Activated naive CD8-positive, alpha-beta T cell treated with anti-CD3 and anti-CD28 coated beads, Interleukin-2, amount 10 ng/mL, durations not matched to agents 7 days and 5 days (primary cell): Measurements from ENCODE around the gene MAB21L3. TPM values are rescaled to one million over a fixed set of nuclear protein-coding genes. Genes with fewer than 3 reads are reported as not detected.
A peak's percentile ranks its signal among the peaks of the same experiment; 100 is the strongest.
"Not testable (repeated sequence)": the region's sequence is repeated elsewhere in the genome, so short reads cannot be mapped to it uniquely, and the experiment has no call there.

Source experiments
- ATAC-seq: fragments of 150-1000 bp; cut with Tn5 transposase; one replicate; pipeline ENCODE4 v1.10.0; 2021; ENCODE audit warnings: low read depth, moderate library complexity
- POLR2A ChIA-PET: fragments of 350-600 bp; sonication (Branson Sonifier 250); formaldehyde crosslinking; loops from one replicate; lab custom pipeline; 2021; ENCODE audit warnings: antibody characterized with exemption; lab: Charles Lee
- DNase-seq: peaks from one replicate; pipeline ENCODE4 v3.0.0; 2021
- H3K27ac Mint-ChIP-seq: one replicate; pipeline ENCODE4 v1.8.0; 2022; ENCODE audit warnings: mild to moderate bottlenecking, mixed read lengths
- H3K27me3 Mint-ChIP-seq: one replicate; pipeline ENCODE4 v1.8.0; 2022; ENCODE audit warnings: mild to moderate bottlenecking, moderate library complexity, mixed read lengths
- H3K36me3 Mint-ChIP-seq: one replicate; pipeline ENCODE4 v1.8.0; 2021; ENCODE audit warnings: mild to moderate bottlenecking, mixed read lengths
- H3K4me1 Mint-ChIP-seq: one replicate; pipeline ENCODE4 v1.8.0; 2021; ENCODE audit warnings: mixed read lengths
- H3K4me3 Mint-ChIP-seq: one replicate; pipeline ENCODE4 v1.8.0; 2022; ENCODE audit warnings: mild to moderate bottlenecking, moderate library complexity, mixed read lengths
- H3K9me3 Mint-ChIP-seq: one replicate; pipeline ENCODE4 v1.8.0; 2021; ENCODE audit warnings: mixed read lengths
- total RNA-seq, 2 experiments: library from RNA; stranded (reverse); gene quantifications; one replicate each; pipeline ENCODE4 v1.2.3, GENCODE V29; 2021

The MAB21L3 gene
- total RNA-seq, 2 experiments from 2014 or later: not detected

- ATAC-seq: no peak
- Mint-ChIP-seq H3K27ac (no peak overlapping the region), H3K4me3 (no peak overlapping the region), H3K4me1 (peaks cover 19% of the 10 kb centered on the region), H3K27me3 (no peaks in the 10 kb centered on the region), H3K9me3 (no peaks in the 10 kb centered on the region), H3K36me3 (no peaks in the 10 kb centered on the region)
- POLR2A ChIA-PET: no interaction called here
- no peak for DNase-seq
Measured at GRCh38 chr1:116131866-116132605, 20.8 kb downstream of the MAB21L3 start.

- no peak for DNase-seq
- Mint-ChIP-seq H3K9me3 (no peaks in the 10 kb centered on the region), H3K4me1 (peaks cover 7% of the 10 kb centered on the region), H3K36me3 (no peaks in the 10 kb centered on the region), H3K4me3 (no peak overlapping the region), H3K27ac (no peak overlapping the region), H3K27me3 (no peaks in the 10 kb centered on the region)
- POLR2A ChIA-PET: no interaction called here
- ATAC-seq: no peak
Measured at GRCh38 chr1:116133696-116134475, 22.7 kb downstream of the MAB21L3 start.

GRCh38 chr1:116134476-116134773 lies 23.2 kb downstream of the MAB21L3 start:
- no peak for ATAC-seq

GRCh38 chr1:116138277-116138792 lies 27.1 kb downstream of the MAB21L3 start:
- POLR2A ChIA-PET: interaction anchor here (0.6 to 2.9 kb wide), 4 partner anchors 26 to 629 kb away, joined by 3 to 28 read pairs (median 13); no protein-coding TSS in a partner anchor
- DNase-seq: no peak
- H3K27ac Mint-ChIP-seq: no peak overlapping the region

More at GRCh38 chr1:116134476-116134773, 23.2 kb downstream of the MAB21L3 start:
- Mint-ChIP-seq H3K4me3 (no peak overlapping the region), H3K27me3 (no peaks in the 10 kb centered on the region), H3K36me3 (no peaks in the 10 kb centered on the region), H3K4me1 (peaks cover 11% of the 10 kb centered on the region), H3K9me3 (no peaks in the 10 kb centered on the region), H3K27ac (no peak overlapping the region)
- DNase-seq: no peak
- POLR2A ChIA-PET: no interaction called here

GRCh38 chr1:116139592-116140134 lies 28.5 kb downstream of the MAB21L3 start:
- POLR2A ChIA-PET: interaction anchor here (1.0 to 2.9 kb wide), 3 partner anchors 25 to 359 kb away, joined by 3 to 28 read pairs (median 22); no protein-coding TSS in a partner anchor
- H3K9me3 Mint-ChIP-seq: peaks cover 5% of the 10 kb centered on the region
- ATAC-seq (no peak), DNase-seq (no peak)
- H3K27me3 Mint-ChIP-seq: peaks cover 8% of the 10 kb centered on the region
- H3K4me3 Mint-ChIP-seq: no peak overlapping the region
- H3K36me3 Mint-ChIP-seq: no peaks in the 10 kb centered on the region
- H3K4me1 Mint-ChIP-seq: peaks cover 5% of the 10 kb centered on the region
- H3K27ac Mint-ChIP-seq: no peak overlapping the region

More at GRCh38 chr1:116138277-116138792, 27.1 kb downstream of the MAB21L3 start:
- H3K4me1 Mint-ChIP-seq: peaks cover 8% of the 10 kb centered on the region
- H3K9me3 Mint-ChIP-seq: no peaks in the 10 kb centered on the region
- no peak overlapping the region for H3K4me3 Mint-ChIP-seq
- no peaks in the 10 kb centered on the region for H3K36me3 Mint-ChIP-seq
- ATAC-seq: no peak
- H3K27me3 Mint-ChIP-seq: peaks cover 8% of the 10 kb centered on the region

- H3K27ac Mint-ChIP-seq: no peak overlapping the region
- POLR2A ChIA-PET: no interaction called here
Measured at GRCh38 chr1:116144151-116144550, 33.0 kb downstream of the MAB21L3 start.

DNA sequence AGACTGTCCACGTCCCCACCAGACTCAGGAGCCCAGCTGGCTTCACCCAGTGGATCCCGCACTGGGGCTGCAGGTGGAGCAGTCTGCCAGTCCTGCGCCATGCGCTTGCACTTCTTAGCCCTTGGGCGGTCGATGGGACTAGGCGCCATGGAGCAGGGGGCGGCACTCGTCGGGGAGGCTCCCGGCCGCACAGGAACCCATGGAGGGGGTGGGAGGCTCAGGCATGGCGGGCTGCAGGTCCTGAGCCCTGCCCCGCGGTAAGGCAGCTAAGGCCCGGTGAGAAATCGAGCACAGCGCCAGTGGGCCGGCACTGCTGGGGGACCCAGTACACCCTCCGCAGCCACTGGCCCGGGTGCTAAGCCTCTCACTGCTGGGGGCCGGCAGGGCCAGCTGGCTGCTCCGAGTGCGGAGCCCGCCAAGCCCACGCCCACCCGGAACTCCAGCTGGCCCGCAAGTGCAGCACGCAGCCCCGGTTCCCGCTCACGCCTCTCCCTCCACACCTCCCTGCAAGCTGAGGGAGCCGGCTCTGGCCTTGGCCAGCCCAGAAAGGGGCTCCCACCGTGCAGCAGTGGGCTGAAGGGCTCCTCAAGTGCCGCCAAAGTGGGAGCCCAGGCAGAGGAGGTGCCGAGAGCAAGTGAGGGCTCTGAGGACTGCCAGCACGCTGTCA lies 35.4 kb downstream of the MAB21L3 start:
- H3K27ac Mint-ChIP-seq, DNase-seq, H3K4me3 Mint-ChIP-seq, POLR2A ChIA-PET, H3K27me3 Mint-ChIP-seq, H3K9me3 Mint-ChIP-seq, H3K36me3 Mint-ChIP-seq, ATAC-seq: not testable (repeated sequence)
- H3K4me1 Mint-ChIP-seq: peaks cover 17% of the 10 kb centered on the region

More at GRCh38 chr1:116144151-116144550, 33.0 kb downstream of the MAB21L3 start:
- peaks cover 8% of the 10 kb centered on the region for H3K27me3 Mint-ChIP-seq
- no peak overlapping the region for H3K4me3 Mint-ChIP-seq
- peaks cover 6% of the 10 kb centered on the region for H3K9me3 Mint-ChIP-seq
- H3K4me1 Mint-ChIP-seq: peaks cover 9% of the 10 kb centered on the region
- no peaks in the 10 kb centered on the region for H3K36me3 Mint-ChIP-seq
- DNase-seq (no peak), ATAC-seq (no peak)

DNA sequence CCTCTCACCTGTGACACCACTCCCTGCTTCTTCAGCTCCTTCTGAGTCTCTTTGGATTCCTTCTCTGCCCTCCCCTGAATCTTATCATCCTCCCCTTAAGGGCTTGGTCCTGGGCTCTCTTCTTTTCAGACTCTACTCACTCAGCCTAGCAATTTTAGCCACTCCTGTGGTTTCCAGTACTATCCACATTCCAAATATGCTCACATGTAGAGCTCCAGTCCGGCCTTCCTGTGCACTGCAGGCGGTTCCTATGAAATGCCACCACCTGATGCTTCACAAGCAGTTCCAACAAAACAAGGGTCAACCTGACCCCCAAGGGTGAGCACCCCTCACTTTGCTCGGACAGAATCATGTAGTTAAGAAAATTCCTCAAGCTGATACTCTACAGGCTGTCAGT lies 35.9 kb downstream of the MAB21L3 start:
- H3K36me3 Mint-ChIP-seq: no peaks in the 10 kb centered on the region
- H3K27ac Mint-ChIP-seq: no peak overlapping the region
- no peaks in the 10 kb centered on the region for H3K27me3 Mint-ChIP-seq
- ATAC-seq (no peak), DNase-seq (no peak)
- peaks cover 6% of the 10 kb centered on the region for H3K9me3 Mint-ChIP-seq
- H3K4me3 Mint-ChIP-seq: no peak overlapping the region
- H3K4me1 Mint-ChIP-seq: peaks cover 19% of the 10 kb centered on the region
- POLR2A ChIA-PET: no interaction called here

DNA sequence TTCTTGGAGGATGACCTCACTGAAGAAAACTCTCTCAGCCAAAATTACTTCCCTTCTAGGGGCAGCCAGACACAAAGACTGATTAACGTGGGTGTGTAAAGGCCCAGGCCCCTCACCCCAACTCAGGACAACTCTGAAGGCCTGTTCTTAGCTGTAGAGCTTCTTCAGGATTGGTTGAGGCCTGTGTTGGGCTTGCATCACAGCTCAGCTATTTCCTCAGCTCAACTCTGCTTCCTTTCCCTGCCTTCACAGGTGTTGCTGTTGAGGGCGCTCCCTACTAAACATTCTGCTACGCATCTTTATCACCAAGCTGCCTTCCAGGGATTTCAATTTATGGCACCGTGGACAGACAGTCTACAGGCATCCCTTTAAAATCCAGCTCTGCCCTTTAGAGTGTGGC lies 36.8 kb downstream of the MAB21L3 start:
- Mint-ChIP-seq H3K27me3 (no peaks in the 10 kb centered on the region), H3K4me3 (no peak overlapping the region), H3K4me1 (peaks cover 19% of the 10 kb centered on the region), H3K36me3 (no peaks in the 10 kb centered on the region), H3K9me3 (peaks cover 6% of the 10 kb centered on the region), H3K27ac (no peak overlapping the region)
- DNase-seq: no peak
- no peak for ATAC-seq
- POLR2A ChIA-PET: no interaction called here

DNA sequence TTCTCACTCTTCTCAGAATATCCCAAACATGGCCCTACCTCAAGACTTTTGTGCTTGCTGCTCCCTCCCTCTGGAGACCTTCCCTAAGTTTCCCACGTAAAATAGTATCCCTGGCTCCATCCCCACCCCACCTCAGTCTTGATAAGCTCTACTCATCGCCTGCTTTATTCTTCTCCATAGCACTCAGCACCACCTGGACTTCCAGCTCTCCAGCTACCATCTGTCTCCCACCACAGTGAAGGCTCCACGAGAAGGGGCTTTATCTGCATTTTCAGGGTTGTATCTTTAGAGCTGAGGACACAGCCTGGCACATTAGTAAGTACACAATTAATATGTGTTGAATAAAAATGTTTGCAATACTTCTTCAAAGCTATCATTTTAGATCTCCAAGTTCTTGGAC lies 37.8 kb downstream of the MAB21L3 start:
- H3K9me3 Mint-ChIP-seq: peaks cover 5% of the 10 kb centered on the region
- H3K27ac Mint-ChIP-seq: no peak overlapping the region
- no peak overlapping the region for H3K4me3 Mint-ChIP-seq
- peaks cover under 1% of the 10 kb centered on the region for H3K27me3 Mint-ChIP-seq
- POLR2A ChIA-PET: no interaction called here
- ATAC-seq: no peak
- DNase-seq: no peak
- H3K4me1 Mint-ChIP-seq: peaks cover 19% of the 10 kb centered on the region
- no peaks in the 10 kb centered on the region for H3K36me3 Mint-ChIP-seq

- no peak overlapping the region for H3K4me3 Mint-ChIP-seq
- POLR2A ChIA-PET: interaction anchor here (0.6 kb wide), 1 partner anchor 18 kb away, joined by 3 read pairs; no protein-coding TSS in a partner anchor
- peaks cover 19% of the 10 kb centered on the region for H3K4me1 Mint-ChIP-seq
- DNase-seq: no peak
- peaks cover 1% of the 10 kb centered on the region for H3K9me3 Mint-ChIP-seq
- ATAC-seq: no peak
- H3K27ac Mint-ChIP-seq: no peak overlapping the region
- peaks cover 9% of the 10 kb centered on the region for H3K27me3 Mint-ChIP-seq
- no peaks in the 10 kb centered on the region for H3K36me3 Mint-ChIP-seq
Measured at GRCh38 chr1:116150368-116150767, 39.2 kb downstream of the MAB21L3 start.

DNA sequence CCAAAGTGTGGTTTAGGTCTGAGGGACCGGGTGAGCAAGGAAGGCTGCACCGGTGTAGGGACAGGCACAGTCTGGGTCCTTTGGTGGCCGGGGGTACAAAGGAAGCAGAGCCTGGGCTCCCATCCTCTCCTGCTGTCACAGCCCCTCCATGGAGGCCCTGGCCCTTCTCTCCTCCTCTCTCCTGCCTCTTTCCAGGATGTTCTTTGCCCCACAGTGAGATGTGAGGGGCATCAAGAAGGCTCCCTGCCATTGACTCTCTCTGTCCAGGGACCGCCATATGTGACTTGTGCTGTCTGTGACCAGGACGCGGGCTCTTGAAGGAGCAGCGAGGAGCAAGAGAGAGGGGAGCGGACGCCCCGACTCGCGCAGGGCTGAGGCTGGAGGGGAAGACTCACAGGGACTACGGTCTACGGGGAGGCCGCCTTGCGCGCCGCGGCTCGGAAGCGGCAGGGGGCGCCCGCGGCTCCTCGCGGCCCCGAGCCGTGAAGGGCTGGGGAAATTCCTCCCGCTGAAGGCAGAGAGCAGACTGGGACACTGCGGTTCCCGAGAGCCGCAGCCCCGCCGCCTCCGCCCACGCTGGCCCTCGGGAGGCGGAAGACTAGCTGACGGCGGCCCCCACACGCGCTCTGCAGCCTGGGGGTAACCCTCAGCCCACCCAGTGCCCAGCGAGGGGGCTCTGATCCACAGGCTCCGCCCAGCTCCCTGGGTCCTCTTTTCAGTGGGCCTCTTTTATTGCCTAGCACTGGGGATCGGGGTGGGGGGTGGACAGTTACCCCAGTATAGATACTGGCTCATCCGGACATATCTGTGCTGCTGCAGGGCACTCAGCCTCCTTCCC lies 40.8 kb downstream of the MAB21L3 start:
- peak overlapping the region; percentile 73 for H3K4me3 Mint-ChIP-seq
- peaks cover 15% of the 10 kb centered on the region for H3K4me1 Mint-ChIP-seq
- no peaks in the 10 kb centered on the region for H3K36me3 Mint-ChIP-seq
- POLR2A ChIA-PET: interaction anchor here (1.0 kb wide), 1 partner anchor 348 kb away, joined by 5 read pairs; no protein-coding TSS in a partner anchor
- peaks cover 15% of the 10 kb centered on the region for H3K27me3 Mint-ChIP-seq
- H3K27ac Mint-ChIP-seq: peak overlapping the region; percentile 49
- ATAC-seq (peak; percentile 96), DNase-seq (peak; percentile 87)
- H3K9me3 Mint-ChIP-seq: peaks cover 1% of the 10 kb centered on the region
